ENCODE measurements around the gene NFX1. TPM values are rescaled to one million over a fixed set of nuclear protein-coding genes. Genes with fewer than 3 reads are reported as not detected.
"Not testable (repeated sequence)": the region's sequence is repeated elsewhere in the genome, so short reads cannot be mapped to it uniquely, and the experiment has no call there.

The NFX1 gene
- total RNA-seq, 2 donors from 2014 or later: 30.8 to 39.5 TPM

GRCh38 chr9:33329979-33330378 is 39.7 kb downstream of the NFX1 start:
- Histone ChIP-seq H3K27me3 (replicated peaks; ENCODE audit: insufficient read depth) (no peaks in the 10 kb centered on the region), H3K36me3 (no peaks in the 10 kb centered on the region), H3K4me3 (no peak overlapping the region), H3K27ac (peak overlapping the region; percentile 77 to 83), H3K4me1 (replicated peaks) (peaks cover 12% of the 10 kb centered on the region), H3K9me3 (no peaks in the 10 kb centered on the region)
- WGBS: 70% methylated on average over 5 of the region's 5 CpGs
- no peak for DNase-seq (ENCODE audit: low spot score)
- intact Hi-C loops (cut with DNase I): loop anchor here (5.0 kb wide), 1 partner anchor 38 kb away; the partner anchor contains the start of gene NFX1
- TF ChIP-seq POLR2AphosphoS5 (IDR thresholded peaks at IDR 0.05) (no peak), CTCF (IDR thresholded peaks at IDR 0.05) (no peak), POLR2A (IDR thresholded peaks at IDR 0.05) (no peak)

- 53% methylated on average over 3 of the region's 3 CpGs for WGBS
- Histone ChIP-seq H3K4me1 (replicated peaks) (peaks cover 12% of the 10 kb centered on the region), H3K36me3 (no peaks in the 10 kb centered on the region), H3K27ac (peak overlapping the region in 1 of 2 donors; percentile 83), H3K9me3 (no peaks in the 10 kb centered on the region), H3K27me3 (replicated peaks; ENCODE audit: insufficient read depth) (no peaks in the 10 kb centered on the region), H3K4me3 (no peak overlapping the region)
- intact Hi-C loops (cut with DNase I): no loop called here
- TF ChIP-seq CTCF (IDR thresholded peaks at IDR 0.05): no peak
- no peak for TF ChIP-seq POLR2AphosphoS5 (IDR thresholded peaks at IDR 0.05)
- TF ChIP-seq POLR2A (IDR thresholded peaks at IDR 0.05): no peak
- DNase-seq (ENCODE audit: low spot score): no peak
Measured at GRCh38 chr9:33331377-33331891, 41.1 kb downstream of the NFX1 start.

- Histone ChIP-seq H3K27me3 (replicated peaks; ENCODE audit: insufficient read depth) (no peaks in the 10 kb centered on the region), H3K9me3 (no peaks in the 10 kb centered on the region), H3K4me3 (no peak overlapping the region), H3K27ac (no peak overlapping the region), H3K36me3 (no peaks in the 10 kb centered on the region), H3K4me1 (replicated peaks) (peaks cover 12% of the 10 kb centered on the region)
- TF ChIP-seq POLR2A (IDR thresholded peaks at IDR 0.05) (no peak), CTCF (IDR thresholded peaks at IDR 0.05) (no peak), POLR2AphosphoS5 (IDR thresholded peaks at IDR 0.05) (no peak)
- DNase-seq (ENCODE audit: low spot score): no peak
- 53% methylated on average over 2 of the region's 2 CpGs for WGBS
- intact Hi-C loops (cut with DNase I): no loop called here
Measured at GRCh38 chr9:33332011-33332410, 41.7 kb downstream of the NFX1 start.

GRCh38 chr9:33332956-33333355 is 42.6 kb downstream of the NFX1 start:
- H3K4me3 ChIP-seq; H3K27me3 ChIP-seq (replicated peaks; ENCODE audit: insufficient read depth); H3K36me3 ChIP-seq; H3K27ac ChIP-seq; H3K4me1 ChIP-seq (replicated peaks); H3K9me3 ChIP-seq; intact Hi-C loops (cut with DNase I); DNase-seq (ENCODE audit: low spot score): not testable (repeated sequence)
- WGBS: 93% methylated on average over 7 of the region's 7 CpGs

- no peak for TF ChIP-seq CTCF (IDR thresholded peaks at IDR 0.05)
- TF ChIP-seq POLR2AphosphoS5 (IDR thresholded peaks at IDR 0.05): no peak
- TF ChIP-seq POLR2A (IDR thresholded peaks at IDR 0.05): no peak
- Histone ChIP-seq H3K36me3 (peaks cover 0 to 22% of the 10 kb centered on the region in 2 donors), H3K27me3 (replicated peaks; ENCODE audit: insufficient read depth) (no peaks in the 10 kb centered on the region), H3K9me3 (no peaks in the 10 kb centered on the region), H3K4me1 (replicated peaks) (no peaks in the 10 kb centered on the region), H3K4me3 (no peak overlapping the region), H3K27ac (no peak overlapping the region)
- DNase-seq (ENCODE audit: low spot score): no peak
- WGBS: 92% methylated on average over 3 of the region's 3 CpGs
- intact Hi-C loops (cut with DNase I): no loop called here
Measured at GRCh38 chr9:33340186-33340585, 49.9 kb downstream of the NFX1 start.
